Testis (tissue), 3 donors: ENCODE measurements around the gene THY1. TPM values are rescaled to one million over a fixed set of nuclear protein-coding genes. Genes with fewer than 3 reads are reported as not detected.

Experiments used
- DNase-seq: peaks from one replicate; pipeline ENCODE4 v3.0.0-alpha.2; 2019
- H3K27ac ChIP-seq, 2 donors: fragments of 200-600 bp; sonication (generic); one replicate each; pipeline ENCODE4 v1.5.1; 2019
- H3K27me3 ChIP-seq: fragments of 200-600 bp; sonication (generic); one replicate; pipeline ENCODE4 v1.5.1; 2019
- H3K36me3 ChIP-seq: fragments of 200-600 bp; sonication (generic); one replicate; pipeline ENCODE4 v1.5.1; 2017; ENCODE audit warnings: low read depth; ENCODE audit errors: missing control alignments
- H3K4me1 ChIP-seq: fragments of 200-600 bp; sonication (generic); one replicate; pipeline ENCODE4 v1.5.1; 2019
- H3K4me3 ChIP-seq, 2 donors: fragments of 200-600 bp; sonication (generic); one replicate each; pipeline ENCODE4 v1.5.1; 2017 to 2019
- H3K9me3 ChIP-seq: fragments of 200-600 bp; sonication (generic); one replicate; pipeline ENCODE4 v1.5.1; 2017
- POLR2A ChIP-seq: fragments of 450-650 bp; IDR thresholded peaks from one replicate; pipeline ENCODE4 v1.6.1; 2017; ENCODE audit warnings: antibody characterized with exemption, mild to moderate bottlenecking, moderate library complexity
- WGBS, 2 donors: methylation state at CpG; one replicate each; pipeline ENCODE4 v1.1.5; 2018; 5-methylcytosine and 5-hydroxymethylcytosine counted together
- intact Hi-C: fragments of 100-400 bp; cut with DNase I; formaldehyde crosslinking; loops from one replicate; pipeline ENCODE4 v1.15.1; 2023; ENCODE audit warnings: low total_unique reads
- polyA plus RNA-seq: library from polyadenylated mRNA; stranded (reverse); fragments of 350-450 nt; fragmentation: Illumina TruSeq; extraction: RNeasy Lipid Tissue Mini Kit (QIAGEN cat#74804); gene quantifications from one replicate; pipeline ENCODE4 v1.2.3, GENCODE V29; 2014; ENCODE audit warnings: low read depth, low replicate concordance; ENCODE audit not compliant: insufficient read depth
- total RNA-seq, 2 donors: library from RNA; depleted of rRNA; stranded (reverse); fragments of >200 nt; gene quantifications; one replicate each; pipeline ENCODE4 v1.2.3, GENCODE V29; 2016
- TF ChIP-seq, protein P1 (sequence below), 3 experiments: fragments of 450-650 bp in 2 of 3; fragments of 200-600 bp in 1 of 3; sonication (generic) in 1 of 3; IDR thresholded peaks; one replicate each; pipeline ENCODE4 v1.5.1; 2016 to 2019; ENCODE audit warnings: antibody characterized with exemption in 3 of 3, mild to moderate bottlenecking in 2 of 3, moderate library complexity in 1 of 3

Gene THY1
- total and polyA plus RNA-seq, 3 donors from 2014 or later: 5.9 to 132 (median 30.0) TPM

DNA sequence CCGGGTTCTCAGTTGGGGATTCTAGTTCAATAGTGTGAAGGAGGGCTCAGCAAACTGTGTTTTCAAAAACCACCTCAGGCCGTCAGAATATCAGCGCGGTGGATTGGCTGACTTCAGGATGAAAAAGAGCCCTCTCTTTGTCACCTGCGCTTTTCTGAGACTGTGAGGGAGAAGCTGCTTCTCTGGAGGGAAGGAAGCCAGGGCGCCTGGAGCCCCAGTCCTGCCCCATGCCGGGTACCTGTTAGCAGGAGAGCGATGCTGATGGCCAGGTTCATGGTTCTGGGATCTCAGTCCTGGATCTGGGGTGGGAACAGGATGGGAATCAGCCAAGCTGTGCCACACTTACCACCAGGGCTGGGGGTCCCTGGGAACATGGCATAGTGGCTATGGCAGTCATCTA, 2.3 kb downstream of the THY1 start:
- H3K4me3 ChIP-seq: no peak overlapping the region
- TF ChIP-seq, protein P1, sequence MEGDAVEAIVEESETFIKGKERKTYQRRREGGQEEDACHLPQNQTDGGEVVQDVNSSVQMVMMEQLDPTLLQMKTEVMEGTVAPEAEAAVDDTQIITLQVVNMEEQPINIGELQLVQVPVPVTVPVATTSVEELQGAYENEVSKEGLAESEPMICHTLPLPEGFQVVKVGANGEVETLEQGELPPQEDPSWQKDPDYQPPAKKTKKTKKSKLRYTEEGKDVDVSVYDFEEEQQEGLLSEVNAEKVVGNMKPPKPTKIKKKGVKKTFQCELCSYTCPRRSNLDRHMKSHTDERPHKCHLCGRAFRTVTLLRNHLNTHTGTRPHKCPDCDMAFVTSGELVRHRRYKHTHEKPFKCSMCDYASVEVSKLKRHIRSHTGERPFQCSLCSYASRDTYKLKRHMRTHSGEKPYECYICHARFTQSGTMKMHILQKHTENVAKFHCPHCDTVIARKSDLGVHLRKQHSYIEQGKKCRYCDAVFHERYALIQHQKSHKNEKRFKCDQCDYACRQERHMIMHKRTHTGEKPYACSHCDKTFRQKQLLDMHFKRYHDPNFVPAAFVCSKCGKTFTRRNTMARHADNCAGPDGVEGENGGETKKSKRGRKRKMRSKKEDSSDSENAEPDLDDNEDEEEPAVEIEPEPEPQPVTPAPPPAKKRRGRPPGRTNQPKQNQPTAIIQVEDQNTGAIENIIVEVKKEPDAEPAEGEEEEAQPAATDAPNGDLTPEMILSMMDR (IDR thresholded peaks at IDR 0.05): no peak
- TF ChIP-seq POLR2A: no peak
- no peak overlapping the region for H3K27ac ChIP-seq
- H3K4me1 ChIP-seq: peaks cover 5% of the 10 kb centered on the region
- H3K9me3 ChIP-seq: no peaks in the 10 kb centered on the region
- H3K36me3 ChIP-seq: no peaks in the 10 kb centered on the region
- no peak for DNase-seq
- 85 to 92% methylated on average over 8 of the region's 8 CpGs for WGBS, 2 donors
- no peaks in the 10 kb centered on the region for H3K27me3 ChIP-seq
- intact Hi-C loops: no loop called here

DNA sequence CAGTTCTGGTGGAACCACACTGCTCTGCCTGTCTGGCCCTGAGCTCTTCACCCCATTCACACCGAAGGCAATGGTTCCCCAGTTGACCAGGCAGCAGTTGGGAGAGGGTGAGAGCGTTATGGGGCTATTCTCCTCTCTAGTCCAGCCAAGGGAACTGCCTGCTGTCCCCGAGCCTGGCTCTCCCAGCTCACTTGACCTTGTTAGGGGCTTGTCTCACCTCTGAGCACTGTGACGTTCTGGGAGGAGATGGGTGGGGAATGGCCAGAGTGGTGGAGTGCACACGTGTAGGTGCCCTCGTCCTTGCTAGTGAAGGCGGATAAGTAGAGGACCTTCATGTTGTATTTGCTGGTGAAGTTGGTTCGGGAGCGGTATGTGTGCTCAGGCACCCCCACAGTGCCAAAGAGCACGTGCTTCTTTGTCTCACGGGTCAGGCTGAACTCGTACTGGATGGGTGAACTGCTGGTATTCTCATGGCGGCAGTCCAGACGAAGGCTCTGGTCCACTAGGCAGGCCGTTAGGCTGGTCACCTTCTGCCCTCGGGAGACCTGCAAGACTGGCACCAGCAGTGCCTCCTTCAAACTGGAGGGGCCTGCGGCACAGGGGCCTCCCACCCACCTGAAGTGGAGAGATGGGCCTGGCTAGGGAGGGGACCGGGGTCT, 3.0 kb downstream of the THY1 start:
- no peak for DNase-seq
- H3K27me3 ChIP-seq: no peaks in the 10 kb centered on the region
- TF ChIP-seq, protein P1 (IDR thresholded peaks at IDR 0.05): no peak
- no peak for TF ChIP-seq POLR2A
- WGBS, 2 donors: 90 to 95% methylated on average over 8 to 18 of the region's 18 CpGs
- H3K4me1 ChIP-seq: peaks cover 5% of the 10 kb centered on the region
- no peak overlapping the region for H3K4me3 ChIP-seq
- intact Hi-C loops: no loop called here
- H3K36me3 ChIP-seq: no peaks in the 10 kb centered on the region
- H3K27ac ChIP-seq: no peak overlapping the region
- no peaks in the 10 kb centered on the region for H3K9me3 ChIP-seq

DNA sequence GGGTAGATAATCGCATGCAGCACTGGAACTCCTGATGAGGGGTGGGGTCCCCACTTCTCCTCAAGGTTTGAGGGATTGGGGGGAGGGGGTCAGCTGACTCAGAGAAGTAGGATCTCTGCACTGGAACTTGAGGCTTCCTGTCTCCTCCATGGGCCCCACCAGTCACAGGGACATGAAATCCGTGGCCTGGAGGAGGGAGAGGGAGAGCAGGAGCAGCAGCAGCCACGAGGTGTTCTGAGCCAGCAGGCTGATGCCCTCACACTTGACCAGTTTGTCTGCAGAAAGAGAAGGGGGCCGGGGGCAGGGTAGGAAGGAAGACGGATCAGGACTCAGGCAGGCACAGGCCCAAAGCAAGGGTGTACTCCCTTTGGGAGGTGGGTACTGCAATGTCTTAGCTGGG, 3.7 kb downstream of the THY1 start:
- H3K36me3 ChIP-seq: no peaks in the 10 kb centered on the region
- DNase-seq: no peak
- H3K27ac ChIP-seq: no peak overlapping the region
- no peak overlapping the region for H3K4me3 ChIP-seq
- H3K4me1 ChIP-seq: peaks cover 5% of the 10 kb centered on the region
- TF ChIP-seq, protein P1 (IDR thresholded peaks at IDR 0.05): no peak
- TF ChIP-seq POLR2A: no peak
- WGBS, 2 donors: 82 to 94% methylated on average over 3 to 5 of the region's 5 CpGs
- intact Hi-C loops: no loop called here
- H3K9me3 ChIP-seq: no peaks in the 10 kb centered on the region
- H3K27me3 ChIP-seq: no peaks in the 10 kb centered on the region

DNA sequence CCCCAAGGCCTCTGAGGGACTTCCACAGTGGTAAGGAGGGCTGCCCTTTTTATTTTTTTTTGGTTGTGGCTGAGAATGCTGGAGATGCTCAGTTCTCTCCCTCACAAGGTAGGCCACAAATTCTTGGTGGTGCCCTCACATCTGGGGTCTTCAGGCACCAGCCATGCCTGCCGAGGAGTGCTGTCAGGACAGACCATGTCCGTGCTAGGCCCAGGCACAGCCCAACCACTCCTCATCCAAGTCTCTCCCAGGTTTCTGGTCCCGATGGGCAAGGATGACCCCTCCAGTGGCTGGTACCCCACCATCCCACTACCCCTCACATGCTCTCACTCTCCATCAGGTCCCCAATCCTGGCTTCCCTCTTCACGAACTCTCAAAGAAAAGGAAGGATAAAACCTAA, 4.2 kb downstream of the THY1 start:
- Histone ChIP-seq H3K27ac (no peak overlapping the region), H3K36me3 (no peaks in the 10 kb centered on the region), H3K4me1 (peaks cover 5% of the 10 kb centered on the region), H3K4me3 (no peak overlapping the region), H3K9me3 (no peaks in the 10 kb centered on the region), H3K27me3 (no peaks in the 10 kb centered on the region)
- no peak for TF ChIP-seq POLR2A
- TF ChIP-seq, protein P1 (IDR thresholded peaks at IDR 0.05): no peak
- no peak for DNase-seq
- WGBS, 2 donors: 90 to 92% methylated on average over 4 of the region's 4 CpGs
- intact Hi-C loops: no loop called here
